ENCODE measurements around the gene RASA2. TPM values are rescaled to one million over a fixed set of nuclear protein-coding genes. Genes with fewer than 3 reads are reported as not detected.

RASA2 gene
- total and polyA plus RNA-seq, 9 of the 15 experiments (the other 6 are each of a cell fraction or from before 2014, with no cell fraction given) = 2.0 to 12.8 (median 9.5) TPM

DNA sequence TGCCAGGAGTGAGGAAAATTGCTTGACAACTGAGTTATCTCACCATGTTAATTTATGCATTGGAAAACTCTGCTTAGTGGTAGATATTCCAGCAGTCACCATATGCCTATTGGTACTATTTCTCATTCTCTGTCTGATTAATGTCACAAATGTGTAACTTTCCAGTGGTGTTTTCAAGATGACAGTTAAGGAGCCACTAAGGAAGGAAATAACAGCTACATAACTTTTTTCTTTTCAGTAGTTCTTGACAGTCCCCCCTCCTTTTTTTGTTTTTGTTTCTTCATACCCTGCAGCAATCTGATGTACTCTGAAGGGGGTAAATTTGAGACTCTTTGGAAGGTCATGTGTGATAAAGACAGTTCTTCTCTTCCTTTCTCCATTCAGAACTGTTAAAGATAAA, 13.1 kb downstream of the RASA2 start:
- H3K9me3 ChIP-seq (replicated peaks; ENCODE audit: control insufficient read depth, insufficient read depth, low read depth, low read length) = no peaks in the 10 kb centered on the region
- intact Hi-C loops (cut with micrococcal nuclease) = no loop called here
- no peak for FAIRE-seq
- H3K9me1 ChIP-seq (ENCODE audit: control insufficient read depth, insufficient read depth, low read length) = no peaks in the 10 kb centered on the region
- H3K4me3 ChIP-seq = no peak overlapping the region
- H3K4me2 ChIP-seq (ENCODE audit: insufficient read depth, low read length) = no peak overlapping the region
- no peaks in the 10 kb centered on the region for H3K27me3 ChIP-seq (ENCODE audit: control insufficient read depth in 2 of 2, insufficient read depth in 2 of 2, low read length in 2 of 2)
- no peak overlapping the region for H2AFZ ChIP-seq (ENCODE audit: low read depth, low read length)
- peak; percentile 41; the same call in 1 of the 3 replicates for ATAC-seq
- BruUV-seq (replicated peaks) = no TSS peak
- H3K27ac ChIP-seq (ENCODE audit: extremely low read depth, low read depth, low read length) = no peak overlapping the region
- in situ Hi-C loops (cut with MboI) = no loop called here
- H3K9ac ChIP-seq (ENCODE audit: insufficient read depth in 1 of 2, low read depth in 2 of 2, low read length in 2 of 2) = no peak overlapping the region
- CTCF ChIA-PET (ENCODE audit: low intra/inter-chr PET ratio) = interaction anchor here (0.7 to 1.2 kb wide), 2 partner anchors 11 to 62 kb away, joined by 3 read pairs; no protein-coding TSS in a partner anchor
- no peak for DNase-seq (ENCODE audit: extremely low read depth in 1 of 4, low spot score in 3 of 4)
- no peak for TF ChIP-seq PHF20 (IDR thresholded peaks at IDR 0.05; ENCODE audit: partially characterized antibody)
- H3K36me3 ChIP-seq (ENCODE audit: control insufficient read depth, insufficient read depth, low read length) = peaks cover 2% of the 10 kb centered on the region; the same call in 1 of the 3 replicates
- POLR2A ChIA-PET = no interaction called here
- no peaks in the 10 kb centered on the region; a peak in 1 of 5 replicates for H3K4me1 ChIP-seq (replicated peaks in 1 of 2; ENCODE audit: control insufficient read depth in 2 of 2, insufficient read depth in 2 of 2, low read length in 2 of 2)
- no peaks in the 10 kb centered on the region for H4K20me1 ChIP-seq (replicated peaks; ENCODE audit: control insufficient read depth, insufficient read depth, low read length)
- H3K79me2 ChIP-seq (ENCODE audit: control insufficient read depth, insufficient read depth, low read length) = peaks cover 60% of the 10 kb centered on the region

DNA sequence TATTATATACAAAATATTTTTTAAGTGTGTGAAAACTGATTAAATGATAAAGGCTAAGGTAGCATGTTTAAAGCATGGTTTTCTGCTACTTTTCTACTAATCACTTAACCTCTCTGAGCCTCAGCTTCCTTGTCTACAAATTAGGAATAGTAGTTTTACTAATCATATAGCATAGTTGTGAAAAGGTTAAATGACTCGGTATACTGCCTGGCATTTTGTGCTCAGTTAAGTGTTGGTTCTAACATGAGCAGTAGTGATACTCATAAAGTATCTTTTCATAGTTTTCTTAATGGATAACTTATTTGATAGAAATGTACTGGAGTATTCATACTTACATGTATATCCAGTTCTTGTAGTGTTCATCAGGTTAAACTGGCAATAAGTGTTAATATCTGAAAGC, 13.6 kb downstream of the RASA2 start:
- H3K4me3 ChIP-seq = no peak overlapping the region
- DNase-seq (ENCODE audit: extremely low read depth in 1 of 4, low spot score in 3 of 4) = no peak
- in situ Hi-C loops (cut with MboI) (no loop called here), intact Hi-C loops (cut with micrococcal nuclease) (no loop called here)
- no peaks in the 10 kb centered on the region for H3K9me3 ChIP-seq (replicated peaks; ENCODE audit: control insufficient read depth, insufficient read depth, low read depth, low read length)
- peaks cover 61% of the 10 kb centered on the region for H3K79me2 ChIP-seq (ENCODE audit: control insufficient read depth, insufficient read depth, low read length)
- no peaks in the 10 kb centered on the region for H3K9me1 ChIP-seq (ENCODE audit: control insufficient read depth, insufficient read depth, low read length)
- no peak overlapping the region for H2AFZ ChIP-seq (ENCODE audit: low read depth, low read length)
- peaks cover 2% of the 10 kb centered on the region; the same call in 1 of the 3 replicates for H3K36me3 ChIP-seq (ENCODE audit: control insufficient read depth, insufficient read depth, low read length)
- no peaks in the 10 kb centered on the region for H3K27me3 ChIP-seq (ENCODE audit: control insufficient read depth in 2 of 2, insufficient read depth in 2 of 2, low read length in 2 of 2)
- no peaks in the 10 kb centered on the region; a peak in 1 of 5 replicates for H3K4me1 ChIP-seq (replicated peaks in 1 of 2; ENCODE audit: control insufficient read depth in 2 of 2, insufficient read depth in 2 of 2, low read length in 2 of 2)
- no peak overlapping the region for H3K9ac ChIP-seq (ENCODE audit: insufficient read depth in 1 of 2, low read depth in 2 of 2, low read length in 2 of 2)
- ATAC-seq = no peak
- FAIRE-seq = no peak
- no peak overlapping the region for H3K27ac ChIP-seq (ENCODE audit: extremely low read depth, low read depth, low read length)
- no TSS peak for BruUV-seq (replicated peaks)
- POLR2A ChIA-PET = no interaction called here
- no peaks in the 10 kb centered on the region for H4K20me1 ChIP-seq (replicated peaks; ENCODE audit: control insufficient read depth, insufficient read depth, low read length)
- no peak overlapping the region for H3K4me2 ChIP-seq (ENCODE audit: insufficient read depth, low read length)
- CTCF ChIA-PET (ENCODE audit: low intra/inter-chr PET ratio) = interaction anchor here (0.7 kb wide), 1 partner anchor 12 kb away, joined by 3 read pairs; no protein-coding TSS in a partner anchor
- 75% methylated on average over 1 of the region's 1 CpG for WGBS (ENCODE audit: insufficient coverage, low coverage, missing lambda C conversion rate)
- TF ChIP-seq HDAC3 (IDR thresholded peaks at IDR 0.05; ENCODE audit: borderline replicate concordance, partially characterized antibody) (no peak), KAT2B (IDR thresholded peaks at IDR 0.05; ENCODE audit: low read depth, low read length) (no peak), TAF15 (IDR thresholded peaks at IDR 0.05; ENCODE audit: low read depth, low read length) (no peak), TOE1 (IDR thresholded peaks at IDR 0.05; ENCODE audit: borderline replicate concordance) (no peak), TOE1 (CRISPR knock-in tag; IDR thresholded peaks at IDR 0.05; ENCODE audit: borderline replicate concordance, low read depth) (no peak), SMARCA4 (IDR thresholded peaks at IDR 0.05) (no peak), HDAC8 (tag; IDR thresholded peaks at IDR 0.05) (no peak)
- TF ChIP-seq, protein P1, sequence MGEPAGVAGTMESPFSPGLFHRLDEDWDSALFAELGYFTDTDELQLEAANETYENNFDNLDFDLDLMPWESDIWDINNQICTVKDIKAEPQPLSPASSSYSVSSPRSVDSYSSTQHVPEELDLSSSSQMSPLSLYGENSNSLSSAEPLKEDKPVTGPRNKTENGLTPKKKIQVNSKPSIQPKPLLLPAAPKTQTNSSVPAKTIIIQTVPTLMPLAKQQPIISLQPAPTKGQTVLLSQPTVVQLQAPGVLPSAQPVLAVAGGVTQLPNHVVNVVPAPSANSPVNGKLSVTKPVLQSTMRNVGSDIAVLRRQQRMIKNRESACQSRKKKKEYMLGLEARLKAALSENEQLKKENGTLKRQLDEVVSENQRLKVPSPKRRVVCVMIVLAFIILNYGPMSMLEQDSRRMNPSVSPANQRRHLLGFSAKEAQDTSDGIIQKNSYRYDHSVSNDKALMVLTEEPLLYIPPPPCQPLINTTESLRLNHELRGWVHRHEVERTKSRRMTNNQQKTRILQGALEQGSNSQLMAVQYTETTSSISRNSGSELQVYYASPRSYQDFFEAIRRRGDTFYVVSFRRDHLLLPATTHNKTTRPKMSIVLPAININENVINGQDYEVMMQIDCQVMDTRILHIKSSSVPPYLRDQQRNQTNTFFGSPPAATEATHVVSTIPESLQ (CRISPR knock-in tag; IDR thresholded peaks at IDR 0.05) = no peak
- TF ChIP-seq, protein P2, sequence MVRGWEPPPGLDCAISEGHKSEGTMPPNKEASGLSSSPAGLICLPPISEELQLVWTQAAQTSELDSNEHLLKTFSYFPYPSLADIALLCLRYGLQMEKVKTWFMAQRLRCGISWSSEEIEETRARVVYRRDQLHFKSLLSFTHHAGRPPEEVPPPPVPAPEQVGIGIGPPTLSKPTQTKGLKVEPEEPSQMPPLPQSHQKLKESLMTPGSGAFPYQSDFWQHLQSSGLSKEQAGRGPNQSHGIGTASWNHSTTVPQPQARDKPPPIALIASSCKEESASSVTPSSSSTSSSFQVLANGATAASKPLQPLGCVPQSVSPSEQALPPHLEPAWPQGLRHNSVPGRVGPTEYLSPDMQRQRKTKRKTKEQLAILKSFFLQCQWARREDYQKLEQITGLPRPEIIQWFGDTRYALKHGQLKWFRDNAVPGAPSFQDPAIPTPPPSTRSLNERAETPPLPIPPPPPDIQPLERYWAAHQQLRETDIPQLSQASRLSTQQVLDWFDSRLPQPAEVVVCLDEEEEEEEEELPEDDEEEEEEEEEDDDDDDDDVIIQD (CRISPR knock-in tag; IDR thresholded peaks at IDR 0.05) = no peak

Data from K562 (cell line).